ENCODE data around the gene GRB14.
"Not testable (repeated sequence)": the region's sequence is repeated elsewhere in the genome, so short reads cannot be mapped to it uniquely, and the experiment has no call there.

Gene GRB14

GRCh38 chr2:164644036-164644700 is 22.9 kb upstream of the GRB14 start:
- TF ChIP-seq MYC (IDR thresholded peaks at IDR 0.05; ENCODE audit: low read depth, low read length) (no peak), CTCF (IDR thresholded peaks at IDR 0.05; ENCODE audit: low read depth, low read length) (no peak), POLR2A (IDR thresholded peaks at IDR 0.05; ENCODE audit: extremely low read depth, insufficient read length) (no peak), MAX (IDR thresholded peaks at IDR 0.05; ENCODE audit: low read depth, low read length) (no peak)
- H3K4me3 ChIP-seq (ENCODE audit: low read depth, low read length) = no peak overlapping the region
- no peak for DNase-seq (ENCODE audit: low read depth)

- TF ChIP-seq MAX (IDR thresholded peaks at IDR 0.05; ENCODE audit: low read depth, low read length) = no peak
- no peak for TF ChIP-seq MYC (IDR thresholded peaks at IDR 0.05; ENCODE audit: low read depth, low read length)
- TF ChIP-seq CTCF (IDR thresholded peaks at IDR 0.05; ENCODE audit: low read depth, low read length) = no peak
- no peak for TF ChIP-seq POLR2A (IDR thresholded peaks at IDR 0.05; ENCODE audit: extremely low read depth, insufficient read length)
- no peak overlapping the region for H3K4me3 ChIP-seq (ENCODE audit: low read depth, low read length)
- no peak for DNase-seq (ENCODE audit: low read depth)
Measured at GRCh38 chr2:164642946-164643555, 21.8 kb upstream of the GRB14 start.

- H3K4me3 ChIP-seq (ENCODE audit: low read depth, low read length) = no peak overlapping the region
- TF ChIP-seq MAX (IDR thresholded peaks at IDR 0.05; ENCODE audit: low read depth, low read length) = no peak
- no peak for TF ChIP-seq MYC (IDR thresholded peaks at IDR 0.05; ENCODE audit: low read depth, low read length)
- TF ChIP-seq POLR2A (IDR thresholded peaks at IDR 0.05; ENCODE audit: extremely low read depth, insufficient read length) = no peak
- TF ChIP-seq CTCF (IDR thresholded peaks at IDR 0.05; ENCODE audit: low read depth, low read length) = no peak
- DNase-seq (ENCODE audit: low read depth) = no peak
Measured at GRCh38 chr2:164642268-164642667, 21.0 kb upstream of the GRB14 start.

- not testable (repeated sequence) for H3K4me3 ChIP-seq (ENCODE audit: low read depth, low read length); DNase-seq (ENCODE audit: low read depth)
Measured at GRCh38 chr2:164628319-164628718, 7.0 kb upstream of the GRB14 start.

- no peak overlapping the region for H3K4me3 ChIP-seq (ENCODE audit: low read depth, low read length)
- TF ChIP-seq MYC (IDR thresholded peaks at IDR 0.05; ENCODE audit: low read depth, low read length) (no peak), MAX (IDR thresholded peaks at IDR 0.05; ENCODE audit: low read depth, low read length) (no peak), CTCF (IDR thresholded peaks at IDR 0.05; ENCODE audit: low read depth, low read length) (no peak), POLR2A (IDR thresholded peaks at IDR 0.05; ENCODE audit: extremely low read depth, insufficient read length) (no peak)
- DNase-seq (ENCODE audit: low read depth) = no peak
Measured at GRCh38 chr2:164625378-164625971, 4.2 kb upstream of the GRB14 start.

- no peak overlapping the region for H3K4me3 ChIP-seq (ENCODE audit: low read depth, low read length)
- TF ChIP-seq MAX (IDR thresholded peaks at IDR 0.05; ENCODE audit: low read depth, low read length) (no peak), POLR2A (IDR thresholded peaks at IDR 0.05; ENCODE audit: extremely low read depth, insufficient read length) (no peak), CTCF (IDR thresholded peaks at IDR 0.05; ENCODE audit: low read depth, low read length) (no peak), MYC (IDR thresholded peaks at IDR 0.05; ENCODE audit: low read depth, low read length) (no peak)
- DNase-seq (ENCODE audit: low read depth) = no peak
Measured at GRCh38 chr2:164624316-164624715, 3.0 kb upstream of the GRB14 start.
